Neural progenitor cell (in vitro differentiated cells): ENCODE measurements around the gene CBR4. TPM values are rescaled to one million over a fixed set of nuclear protein-coding genes. Genes with fewer than 3 reads are reported as not detected.

Source experiments
- DNase-seq: peaks from one replicate; pipeline ENCODE4 v3.0.0-alpha.2; 2016; ENCODE audit warnings: low spot score
- H2AFZ ChIP-seq: fragments of 200-600 bp; sonication (generic); replicated peaks from 2 replicates; pipeline ENCODE4 v1.6.1; 2016; ENCODE audit warnings: antibody characterized with exemption
- H3F3A ChIP-seq: fragments of 200-600 bp; sonication (generic); 2 replicates; pipeline ENCODE4 v1.6.1; 2016; ENCODE audit warnings: antibody characterized with exemption, low read depth
- H3K27ac ChIP-seq: fragments of 200-600 bp; sonication (generic); 2 replicates; pipeline ENCODE4 v1.5.1; 2016; ENCODE audit warnings: mild to moderate bottlenecking
- H3K27me3 ChIP-seq: fragments of 200-600 bp; sonication (generic); 2 replicates; pipeline ENCODE4 v1.6.1; 2016; ENCODE audit warnings: mild to moderate bottlenecking, moderate library complexity
- H3K36me3 ChIP-seq: fragments of 200-600 bp; sonication (generic); 2 replicates; pipeline ENCODE4 v1.5.1; 2016
- H3K4me1 ChIP-seq: fragments of 200-600 bp; sonication (generic); 2 replicates; pipeline ENCODE4 v1.6.1; 2016; ENCODE audit warnings: mixed run types
- H3K4me2 ChIP-seq: fragments of 200-600 bp; sonication (generic); 2 replicates; pipeline ENCODE4 v1.6.1; 2016
- H3K4me3 ChIP-seq: fragments of 200-600 bp; sonication (generic); 2 replicates; pipeline ENCODE4 v1.5.1; 2016
- H3K79me2 ChIP-seq: fragments of 200-600 bp; sonication (generic); 2 replicates; pipeline ENCODE4 v1.6.1; 2016; ENCODE audit warnings: low read depth
- H3K9ac ChIP-seq: fragments of 200-600 bp; sonication (generic); 2 replicates; pipeline ENCODE4 v1.6.1; 2016
- H3K9me3 ChIP-seq: fragments of 200-600 bp; sonication (generic); 2 replicates; pipeline ENCODE4 v1.5.1; 2016; ENCODE audit warnings: low read depth
- H4K20me1 ChIP-seq: fragments of 200-600 bp; sonication (generic); 2 replicates; pipeline ENCODE4 v1.6.1; 2016; ENCODE audit warnings: low read depth
- H3K27ac Mint-ChIP-seq: 3 replicates; pipeline ENCODE4 v1.8.0; 2021; ENCODE audit warnings: mixed read lengths
- H3K27me3 Mint-ChIP-seq: 2 replicates; pipeline ENCODE4 v1.8.0; 2022; ENCODE audit warnings: low read depth, mild to moderate bottlenecking, inconsistent platforms, moderate library complexity, mixed read lengths; ENCODE audit not compliant: insufficient read depth
- H3K36me3 Mint-ChIP-seq: 3 replicates; pipeline ENCODE4 v1.8.0; 2021; ENCODE audit warnings: mixed read lengths
- H3K4me1 Mint-ChIP-seq: 3 replicates; pipeline ENCODE4 v1.8.0; 2021; ENCODE audit warnings: mixed read lengths
- H3K4me3 Mint-ChIP-seq: 3 replicates; pipeline ENCODE4 v1.8.0; 2021; ENCODE audit warnings: mild to moderate bottlenecking, moderate library complexity, mixed read lengths
- H3K9me3 Mint-ChIP-seq: 3 replicates; pipeline ENCODE4 v1.8.0; 2020; ENCODE audit warnings: mixed read lengths
- CTCF ChIP-seq: fragments of 200-600 bp; sonication (generic); IDR thresholded peaks from 2 replicates; pipeline ENCODE4 v1.5.1; 2017; ENCODE audit warnings: antibody characterized with exemption, mild to moderate bottlenecking
- EZH2 ChIP-seq: fragments of 200-600 bp; sonication (generic); IDR thresholded peaks from 2 replicates; pipeline ENCODE4 v1.6.1; 2017; ENCODE audit warnings: antibody characterized with exemption, mild to moderate bottlenecking, moderate library complexity
- EZH2phosphoT487 ChIP-seq: fragments of 200-600 bp; sonication (generic); IDR thresholded peaks from 2 replicates; pipeline ENCODE4 v1.6.1; 2017; ENCODE audit warnings: antibody characterized with exemption
- total RNA-seq: library from RNA; depleted of rRNA; stranded (reverse); fragments of >200 nt; gene quantifications from 2 replicates; pipeline ENCODE4 v1.2.3, GENCODE V29; 2015; ENCODE audit warnings: low replicate concordance

The CBR4 gene
- total RNA-seq, 1 donor from 2014 or later: 66.4 TPM

GRCh38 chr4:169033660-169034059 lies 23.6 kb upstream of the CBR4 start:
- no peak overlapping the region for H3K4me3 ChIP-seq
- H3K4me3 Mint-ChIP-seq: no peak overlapping the region
- H3K4me2 ChIP-seq: no peak overlapping the region
- H3K4me1 ChIP-seq: peaks cover 16% of the 10 kb centered on the region
- H3K36me3 Mint-ChIP-seq: no peaks in the 10 kb centered on the region
- H3F3A ChIP-seq: peaks cover 6% of the 10 kb centered on the region
- TF ChIP-seq CTCF (no peak), EZH2 (no peak), EZH2phosphoT487 (no peak)
- peaks cover 2% of the 10 kb centered on the region for H3K27me3 Mint-ChIP-seq
- DNase-seq: no peak
- peaks cover 4% of the 10 kb centered on the region for H3K9me3 Mint-ChIP-seq
- H3K9ac ChIP-seq: no peak overlapping the region
- no peak overlapping the region for H3K27ac Mint-ChIP-seq
- H3K27me3 ChIP-seq: no peaks in the 10 kb centered on the region
- no peaks in the 10 kb centered on the region for H4K20me1 ChIP-seq
- no peaks in the 10 kb centered on the region for H3K9me3 ChIP-seq
- H3K4me1 Mint-ChIP-seq: peaks cover 14% of the 10 kb centered on the region
- no peaks in the 10 kb centered on the region for H3K36me3 ChIP-seq
- no peak overlapping the region for H2AFZ ChIP-seq
- no peak overlapping the region for H3K27ac ChIP-seq
- H3K79me2 ChIP-seq: no peaks in the 10 kb centered on the region

DNA sequence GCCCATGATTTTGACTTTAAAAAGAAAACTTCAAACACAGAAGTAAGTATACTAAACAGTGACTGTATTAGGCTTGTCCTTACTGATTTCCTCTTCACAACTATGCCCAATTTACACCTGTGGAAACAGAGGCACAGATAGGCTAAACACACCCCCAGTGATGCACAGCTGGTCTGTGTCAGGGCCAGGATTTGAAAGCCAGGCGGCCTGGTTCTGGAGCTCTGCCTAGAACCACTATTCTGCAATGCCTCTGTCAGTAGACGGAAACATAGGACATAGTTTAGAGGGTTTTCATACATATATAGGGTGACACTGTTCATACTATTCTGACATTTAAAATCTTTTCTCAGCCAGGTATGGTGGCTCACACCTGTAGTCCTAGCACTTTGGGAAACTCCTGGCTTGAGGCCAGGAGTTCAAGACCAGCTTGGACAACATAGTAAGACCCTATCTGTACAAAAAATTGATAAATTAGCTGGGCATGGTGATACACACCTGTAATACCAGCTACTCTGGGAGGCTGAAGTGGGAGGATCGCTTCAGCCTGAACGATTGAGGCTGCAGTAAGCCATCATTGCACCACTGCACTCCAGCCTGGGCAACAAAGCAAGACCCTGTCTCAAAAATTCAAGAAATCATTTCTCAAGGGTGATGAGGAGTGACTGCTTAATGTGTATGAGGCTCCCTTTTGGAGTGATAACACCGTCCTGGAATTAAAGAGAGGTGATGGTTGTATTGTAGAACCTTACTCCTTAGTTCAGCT lies 23.0 kb upstream of the CBR4 start:
- peaks cover 4% of the 10 kb centered on the region for H3K9me3 Mint-ChIP-seq
- no peak overlapping the region for H3K4me3 Mint-ChIP-seq
- H3K27ac ChIP-seq: no peak overlapping the region
- H3K9ac ChIP-seq: no peak overlapping the region
- TF ChIP-seq CTCF (no peak), EZH2 (no peak), EZH2phosphoT487 (no peak)
- peaks cover 16% of the 10 kb centered on the region for H3K4me1 ChIP-seq
- H2AFZ ChIP-seq: peak overlapping the region; percentile 82
- no peaks in the 10 kb centered on the region for H4K20me1 ChIP-seq
- H3K27ac Mint-ChIP-seq: no peak overlapping the region
- no peak overlapping the region for H3K4me3 ChIP-seq
- H3K27me3 ChIP-seq: no peaks in the 10 kb centered on the region
- peaks cover 6% of the 10 kb centered on the region for H3F3A ChIP-seq
- no peak overlapping the region for H3K4me2 ChIP-seq
- H3K4me1 Mint-ChIP-seq: peaks cover 14% of the 10 kb centered on the region
- H3K36me3 ChIP-seq: no peaks in the 10 kb centered on the region
- DNase-seq: no peak
- H3K9me3 ChIP-seq: no peaks in the 10 kb centered on the region
- no peaks in the 10 kb centered on the region for H3K79me2 ChIP-seq
- peaks cover 2% of the 10 kb centered on the region for H3K27me3 Mint-ChIP-seq
- no peaks in the 10 kb centered on the region for H3K36me3 Mint-ChIP-seq

GRCh38 chr4:169032194-169032593 lies 22.1 kb upstream of the CBR4 start:
- H3K36me3 ChIP-seq: no peaks in the 10 kb centered on the region
- H3K4me2 ChIP-seq: no peak overlapping the region
- no peak overlapping the region for H3K27ac Mint-ChIP-seq
- no peak overlapping the region for H3K4me3 Mint-ChIP-seq
- peaks cover 13% of the 10 kb centered on the region for H3K4me1 Mint-ChIP-seq
- DNase-seq: no peak
- peaks cover 10% of the 10 kb centered on the region for H3K4me1 ChIP-seq
- H3K27ac ChIP-seq: no peak overlapping the region
- H3K9ac ChIP-seq: no peak overlapping the region
- peaks cover 7% of the 10 kb centered on the region for H3K9me3 Mint-ChIP-seq
- peaks cover 2% of the 10 kb centered on the region for H3K27me3 Mint-ChIP-seq
- TF ChIP-seq EZH2phosphoT487 (no peak), EZH2 (no peak), CTCF (no peak)
- no peaks in the 10 kb centered on the region for H3K9me3 ChIP-seq
- H3K79me2 ChIP-seq: no peaks in the 10 kb centered on the region
- H4K20me1 ChIP-seq: no peaks in the 10 kb centered on the region
- H2AFZ ChIP-seq: peak overlapping the region; percentile 82
- H3K27me3 ChIP-seq: no peaks in the 10 kb centered on the region
- peaks cover under 1% of the 10 kb centered on the region for H3F3A ChIP-seq
- H3K36me3 Mint-ChIP-seq: no peaks in the 10 kb centered on the region
- H3K4me3 ChIP-seq: no peak overlapping the region
